ENCODE measurements around the gene EFCAB8. TPM values are rescaled to one million over a fixed set of nuclear protein-coding genes. Genes with fewer than 3 reads are reported as not detected.

The EFCAB8 gene
- total RNA-seq, 2 experiments from 2014 or later, result not detected

- Histone ChIP-seq H3K9me3 (ENCODE audit: low read length) (no peaks in the 10 kb centered on the region), H4K20me1 (ENCODE audit: insufficient read depth, low read length) (no peaks in the 10 kb centered on the region), H3K79me2 (ENCODE audit: insufficient read depth, low read depth, low read length) (no peaks in the 10 kb centered on the region), H2AFZ (ENCODE audit: low read length) (no peak overlapping the region), H3K4me2 (ENCODE audit: low read length) (no peak overlapping the region), H3K4me3 (ENCODE audit: low read depth, low read length, poor library complexity, severe bottlenecking) (no peak overlapping the region), H3K4me1 (ENCODE audit: insufficient read depth, low read length, poor library complexity, severe bottlenecking) (no peaks in the 10 kb centered on the region), H3K9me2 (ENCODE audit: insufficient read depth, low read length) (no peaks in the 10 kb centered on the region), H3K27ac (ENCODE audit: low read depth, low read length, poor library complexity, severe bottlenecking) (no peak overlapping the region), H3K36me3 (ENCODE audit: insufficient read depth, low read length) (no peaks in the 10 kb centered on the region)
- POLR2A ChIA-PET, result no interaction called here
- no peak for TF ChIP-seq CTCF (conservative IDR thresholded peaks at IDR 0.05; ENCODE audit: low read length)
- TF ChIP-seq EZH2phosphoT487 (IDR thresholded peaks at IDR 0.05; ENCODE audit: borderline replicate concordance, low read depth, low read length), result no peak
- no peak for DNase-seq (ENCODE audit: low spot score)
- intact Hi-C loops (cut with micrococcal nuclease; ENCODE audit: unreplicated experiment), result no loop called here
- CTCF ChIA-PET (ENCODE audit: unreplicated experiment), result interaction anchor here (0.5 kb wide), 1 partner anchor 299 kb away, joined by 5 read pairs; no protein-coding TSS in a partner anchor
- BruUV-seq (replicated peaks), result no TSS peak
These were observed 13.0 kb downstream of the EFCAB8 start for GRCh38 chr20:32871627-32872160.

- no peak overlapping the region for H3K27ac ChIP-seq (ENCODE audit: low read depth, low read length, poor library complexity, severe bottlenecking)
- no TSS peak for BruUV-seq (replicated peaks)
- no peaks in the 10 kb centered on the region for H3K9me3 ChIP-seq (ENCODE audit: low read length)
- ChIA-PET CTCF (ENCODE audit: unreplicated experiment) (interaction anchor here (0.5 kb wide), 1 partner anchor 299 kb away, joined by 5 read pairs; no protein-coding TSS in a partner anchor), POLR2A (no interaction called here)
- H3K4me2 ChIP-seq (ENCODE audit: low read length), result no peak overlapping the region
- intact Hi-C loops (cut with micrococcal nuclease; ENCODE audit: unreplicated experiment), result no loop called here
- no peak overlapping the region for H3K4me3 ChIP-seq (ENCODE audit: low read depth, low read length, poor library complexity, severe bottlenecking)
- H2AFZ ChIP-seq (ENCODE audit: low read length), result no peak overlapping the region
- no peaks in the 10 kb centered on the region for H4K20me1 ChIP-seq (ENCODE audit: insufficient read depth, low read length)
- H3K79me2 ChIP-seq (ENCODE audit: insufficient read depth, low read depth, low read length), result no peaks in the 10 kb centered on the region
- H3K9me2 ChIP-seq (ENCODE audit: insufficient read depth, low read length), result no peaks in the 10 kb centered on the region
- TF ChIP-seq CTCF (conservative IDR thresholded peaks at IDR 0.05; ENCODE audit: low read length), result no peak
- DNase-seq (ENCODE audit: low spot score), result no peak
- no peaks in the 10 kb centered on the region for H3K4me1 ChIP-seq (ENCODE audit: insufficient read depth, low read length, poor library complexity, severe bottlenecking)
- no peaks in the 10 kb centered on the region for H3K36me3 ChIP-seq (ENCODE audit: insufficient read depth, low read length)
These were observed 13.5 kb downstream of the EFCAB8 start for GRCh38 chr20:32872266-32872665.

GRCh38 chr20:32875673-32876072 is 16.9 kb downstream of the EFCAB8 start:
- ChIA-PET CTCF (ENCODE audit: unreplicated experiment) (interaction anchor here (0.5 kb wide), 1 partner anchor 27 kb away, joined by 3 read pairs; no protein-coding TSS in a partner anchor), POLR2A (no interaction called here)
- intact Hi-C loops (cut with micrococcal nuclease; ENCODE audit: unreplicated experiment), result no loop called here
- Histone ChIP-seq H3K4me3 (ENCODE audit: low read depth, low read length, poor library complexity, severe bottlenecking) (no peak overlapping the region), H3K79me2 (ENCODE audit: insufficient read depth, low read depth, low read length) (no peaks in the 10 kb centered on the region), H3K4me2 (ENCODE audit: low read length) (no peak overlapping the region), H3K4me1 (ENCODE audit: insufficient read depth, low read length, poor library complexity, severe bottlenecking) (no peaks in the 10 kb centered on the region), H3K36me3 (ENCODE audit: insufficient read depth, low read length) (no peaks in the 10 kb centered on the region), H3K27ac (ENCODE audit: low read depth, low read length, poor library complexity, severe bottlenecking) (no peak overlapping the region), H3K9me3 (ENCODE audit: low read length) (no peaks in the 10 kb centered on the region), H2AFZ (ENCODE audit: low read length) (no peak overlapping the region), H3K9me2 (ENCODE audit: insufficient read depth, low read length) (no peaks in the 10 kb centered on the region), H4K20me1 (ENCODE audit: insufficient read depth, low read length) (no peaks in the 10 kb centered on the region)
- no peak for DNase-seq (ENCODE audit: low spot score)
- BruUV-seq (replicated peaks), result no TSS peak
- no peak for TF ChIP-seq CTCF (conservative IDR thresholded peaks at IDR 0.05; ENCODE audit: low read length)
- no peak for TF ChIP-seq EZH2phosphoT487 (IDR thresholded peaks at IDR 0.05; ENCODE audit: borderline replicate concordance, low read depth, low read length)

Data from OCI-LY7 (cell line).